ENCODE data around the gene MYH10.
"Not testable (repeated sequence)": the region's sequence is repeated elsewhere in the genome, so short reads cannot be mapped to it uniquely, and the experiment has no call there.

The MYH10 gene

DNA sequence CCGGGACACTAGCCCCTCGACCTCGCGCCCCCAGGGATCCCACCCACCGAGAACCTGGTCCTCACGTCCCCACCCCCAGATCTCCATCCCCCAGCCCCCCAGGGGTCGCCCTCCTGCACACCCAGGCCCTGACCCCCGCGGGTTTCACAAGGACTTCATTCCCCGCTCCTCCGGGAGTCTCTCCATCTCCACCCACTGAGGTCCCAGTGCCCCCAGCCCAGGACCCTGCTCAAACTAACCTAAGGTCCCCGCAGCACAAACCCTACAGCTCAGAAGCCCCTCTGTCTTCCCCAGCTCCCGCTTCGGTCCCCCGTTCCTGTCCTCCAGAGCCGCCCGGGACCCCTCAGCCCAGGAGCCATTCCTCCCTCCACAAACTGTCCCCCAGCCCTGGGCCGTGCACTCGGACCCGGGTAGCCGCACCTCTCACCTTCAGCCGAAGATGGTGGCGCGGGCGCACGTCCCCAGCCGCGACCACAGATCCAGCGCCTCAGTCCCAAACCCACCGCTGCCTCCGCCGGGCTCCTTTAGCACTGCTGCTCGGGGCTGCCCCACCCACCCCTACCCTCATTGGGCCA lies at the start of gene MYH10:
Gene MYH10, minus strand, starts transcription at position 499 of the 575 bp plus-strand sequence. CDS start 7,479 bp downstream, outside the sequence.
- DNase-seq: no peak

DNA sequence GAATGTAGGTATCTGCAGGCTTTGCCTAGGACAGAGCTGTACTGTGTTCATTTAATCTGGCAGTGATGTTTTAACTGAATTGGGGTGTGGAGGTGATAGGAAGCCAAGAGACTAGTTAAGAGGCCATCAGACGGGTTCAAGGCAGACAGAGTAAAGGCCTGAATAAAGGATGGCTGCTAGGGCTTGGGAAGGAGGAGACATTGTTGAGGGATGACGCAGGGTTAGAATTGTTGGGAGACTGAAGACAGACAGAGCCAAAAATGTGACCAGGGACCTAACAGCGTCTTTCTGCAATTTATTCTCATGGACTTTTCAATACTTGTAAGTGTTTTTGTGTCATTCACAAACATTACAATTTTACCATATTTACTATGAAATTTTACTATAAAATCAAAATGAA lies 48.6 kb upstream of the MYH10 start:
- no peak for DNase-seq

- no peak for DNase-seq
Observed at GRCh38 chr17:8675306-8675705, 44.8 kb upstream of the MYH10 start.

DNA sequence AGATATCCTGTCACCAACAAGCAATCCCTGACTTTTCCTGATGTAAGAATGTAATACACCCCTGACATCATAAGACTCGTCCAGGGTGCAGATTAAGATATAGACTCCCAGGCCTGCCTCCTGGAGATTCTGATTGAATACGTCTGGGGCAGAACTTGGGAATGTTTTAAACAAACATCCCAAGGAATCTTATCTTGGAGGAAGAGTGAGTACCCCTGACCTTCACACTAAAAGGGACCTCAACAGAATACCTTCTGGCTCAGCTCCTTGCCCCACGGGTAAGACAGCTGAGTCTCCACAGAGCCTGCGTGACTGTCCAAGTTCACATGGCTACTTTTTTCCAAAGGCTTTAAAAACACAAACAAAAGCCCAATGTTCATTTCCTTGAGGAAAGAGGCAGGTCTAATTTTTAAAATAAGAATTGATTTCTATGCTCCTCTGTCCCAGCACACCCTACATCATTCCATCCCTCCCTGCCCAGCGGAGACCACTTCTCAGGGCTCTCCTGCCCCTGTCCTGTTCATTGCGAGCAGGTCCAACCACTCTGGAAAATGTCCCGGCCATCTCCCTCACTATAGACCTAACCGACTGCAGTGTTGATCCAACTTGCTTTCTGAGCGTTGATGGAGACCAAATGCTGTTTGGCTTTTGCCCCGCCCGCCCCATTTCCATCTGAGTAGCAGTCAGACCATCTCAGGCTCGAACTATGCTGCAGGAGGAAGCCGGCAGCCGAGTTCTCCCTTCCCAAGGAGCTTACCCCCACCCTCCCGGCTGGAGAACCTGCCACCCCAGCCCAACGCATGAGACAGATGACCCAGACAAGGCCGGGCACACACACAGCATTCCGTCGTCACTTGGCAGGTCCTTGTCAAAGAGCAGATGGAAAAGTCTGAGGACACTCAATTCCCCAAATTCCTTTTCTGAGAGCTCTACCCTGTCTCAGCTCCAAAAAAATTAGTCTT lies 44.1 kb upstream of the MYH10 start:
- no peak for DNase-seq

DNA sequence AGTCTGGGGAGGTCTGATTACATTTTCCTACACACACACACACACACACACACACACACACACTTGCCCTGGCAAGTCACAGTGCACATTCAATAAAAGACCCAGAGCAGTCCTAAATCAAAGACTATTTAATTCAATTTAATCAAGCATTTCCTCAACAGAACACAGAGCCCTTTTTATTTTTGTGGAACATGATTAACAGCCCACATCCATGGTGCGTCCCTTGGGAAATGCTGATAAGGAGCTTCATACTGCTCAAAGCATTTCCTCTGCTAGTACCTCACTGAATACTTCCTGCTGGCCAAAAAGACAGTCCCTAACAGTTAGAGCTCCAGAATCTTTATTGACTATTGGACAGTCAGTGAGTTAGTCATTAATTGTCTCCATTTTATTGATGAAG lies 43.1 kb upstream of the MYH10 start:
- no peak for DNase-seq

GRCh38 chr17:8672326-8672725 lies 41.8 kb upstream of the MYH10 start:
- no peak for DNase-seq

DNA sequence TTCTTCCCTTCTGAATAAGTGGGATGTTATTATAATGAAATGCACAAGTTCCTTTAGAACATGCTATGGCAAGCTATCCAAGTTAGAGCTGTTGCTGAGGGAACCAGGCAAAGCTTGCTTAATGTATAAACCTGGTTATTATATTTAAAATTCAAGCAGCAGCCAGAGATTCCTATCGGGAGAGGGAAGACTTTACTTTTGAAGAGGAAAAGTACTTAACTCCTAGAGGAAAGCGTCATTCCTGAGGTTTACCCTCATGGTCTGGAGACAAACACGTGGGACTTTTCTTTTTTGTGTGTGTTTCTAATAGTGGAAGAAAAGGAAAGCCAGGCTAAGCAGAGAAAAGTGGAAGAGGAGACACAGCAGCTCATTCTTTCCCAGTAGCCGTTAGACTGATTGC lies 39.9 kb upstream of the MYH10 start:
- DNase-seq: no peak

- DNase-seq: no peak
Observed at GRCh38 chr17:8668176-8668740, 37.7 kb upstream of the MYH10 start.

DNA sequence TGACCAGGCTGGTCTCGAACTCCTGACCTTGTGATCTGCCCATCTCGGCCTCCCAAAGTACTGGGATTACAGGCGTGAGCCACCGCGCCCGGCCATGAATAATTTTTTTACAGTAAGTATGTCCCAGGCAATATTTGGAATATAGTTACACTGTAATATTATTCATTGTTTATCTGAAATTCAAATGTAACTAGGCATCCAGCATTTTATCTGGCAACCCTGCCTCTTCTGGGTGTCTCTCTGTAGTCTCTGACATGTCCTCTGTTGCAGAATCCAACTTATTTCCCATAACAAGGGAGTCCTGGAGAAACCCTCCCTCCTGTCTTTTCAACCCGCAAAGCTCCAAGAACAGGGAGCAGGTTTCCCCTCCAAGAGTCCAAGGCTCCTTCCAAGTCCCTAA lies 36.9 kb upstream of the MYH10 start:
- no peak for DNase-seq

GRCh38 chr17:8665684-8666083 lies 35.2 kb upstream of the MYH10 start:
- no peak for DNase-seq

DNA sequence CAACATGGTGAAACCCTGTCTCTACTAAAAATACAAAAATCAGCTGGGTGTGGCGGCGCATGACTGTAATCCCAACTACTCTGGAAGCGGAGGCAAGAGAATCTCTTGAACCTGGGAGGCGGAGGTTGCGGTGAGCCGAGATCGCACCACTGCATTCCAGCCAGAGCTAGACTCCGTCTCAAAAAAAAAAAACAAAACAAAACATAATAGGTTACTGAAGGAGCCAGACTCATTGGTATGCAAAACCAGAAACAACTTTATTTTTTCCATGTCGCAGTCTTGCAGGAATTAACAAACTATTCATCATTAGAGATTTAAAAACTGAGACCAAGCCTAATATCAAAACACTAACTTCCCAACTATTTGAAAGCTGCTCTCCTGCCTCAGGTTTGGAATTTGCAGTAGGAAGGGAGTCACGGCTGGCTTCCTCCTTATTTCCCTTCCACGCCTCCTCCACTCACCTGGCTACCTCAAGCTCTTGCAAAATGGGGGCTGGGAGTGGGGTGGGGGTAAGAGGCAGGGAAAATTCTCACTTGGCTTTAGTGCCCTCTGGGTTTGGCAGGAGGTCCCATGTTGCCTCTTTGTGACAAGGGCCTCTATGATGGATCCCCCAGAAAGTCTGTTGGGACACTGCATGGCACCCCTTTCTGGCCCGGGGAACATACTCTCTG lies 34.1 kb upstream of the MYH10 start:
- DNase-seq: no peak

- DNase-seq: no peak
Observed at GRCh38 chr17:8662973-8663372, 32.4 kb upstream of the MYH10 start.

DNA sequence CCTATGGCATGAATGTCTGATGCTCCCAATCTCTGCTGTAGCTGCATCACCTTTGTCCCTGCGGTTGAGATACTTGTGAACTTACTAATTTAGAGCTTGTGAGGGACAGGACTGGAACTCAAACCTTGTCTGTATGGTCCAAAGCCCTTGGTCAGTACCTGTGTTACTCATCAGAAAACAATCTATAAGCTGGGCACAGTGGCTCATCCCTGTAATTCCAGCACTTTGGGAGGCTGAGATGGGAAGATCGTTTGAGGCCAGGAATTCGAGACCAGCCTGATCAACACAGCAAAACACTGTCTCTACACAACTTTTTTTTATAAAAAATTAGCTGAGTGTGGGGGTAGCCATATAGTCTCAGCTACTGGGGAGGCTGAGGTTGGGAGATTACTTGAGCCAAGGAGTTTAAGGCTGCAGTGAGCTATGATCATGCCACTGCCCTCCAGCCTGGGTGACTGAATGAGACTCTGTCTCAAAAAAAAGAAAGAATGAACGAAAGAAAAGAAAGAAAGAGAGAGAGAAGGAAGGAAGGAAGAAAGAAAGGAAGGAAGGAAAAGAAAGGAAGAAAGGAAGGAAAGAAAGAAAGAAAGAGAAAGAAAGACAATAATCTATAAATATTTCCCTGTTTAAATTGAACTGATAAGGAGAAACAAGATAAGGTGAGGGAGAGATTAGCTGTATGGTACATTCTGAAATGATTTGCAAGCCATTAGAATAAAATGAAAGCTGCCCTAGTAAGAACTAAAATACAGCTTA lies 31.7 kb upstream of the MYH10 start:
- DNase-seq: no peak

- not testable (repeated sequence) for DNase-seq
Observed at GRCh38 chr17:8660709-8661108, 30.2 kb upstream of the MYH10 start.

GRCh38 chr17:8659758-8660410 lies 29.4 kb upstream of the MYH10 start:
- no peak for DNase-seq

- DNase-seq: no peak
Observed at GRCh38 chr17:8658810-8659209, 28.3 kb upstream of the MYH10 start.

DNA sequence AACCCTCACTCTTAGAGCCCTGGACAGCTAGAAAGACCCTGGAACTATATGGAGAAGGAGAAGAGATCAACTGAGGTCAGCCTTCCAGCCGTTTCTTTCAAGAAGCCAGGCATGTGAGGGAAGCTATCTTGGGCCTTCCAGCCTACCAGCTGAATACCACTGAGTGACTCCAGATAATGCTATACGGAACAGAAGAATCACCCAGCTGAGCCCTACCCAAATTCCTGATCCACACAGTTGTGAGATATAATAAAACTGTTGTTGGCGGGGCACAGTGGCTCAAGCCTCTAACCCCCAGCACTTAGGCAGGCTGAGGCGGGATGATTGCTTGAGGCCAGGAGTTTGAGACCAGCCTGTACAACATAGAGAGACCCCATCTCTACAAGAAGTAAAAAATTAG lies 26.2 kb upstream of the MYH10 start:
- DNase-seq: no peak

- DNase-seq: no peak
Observed at GRCh38 chr17:8654822-8655221, 24.3 kb upstream of the MYH10 start.

- no peak for DNase-seq
Observed at GRCh38 chr17:8651013-8651412, 20.5 kb upstream of the MYH10 start.

GRCh38 chr17:8650119-8650499 lies 19.6 kb upstream of the MYH10 start:
- no peak for DNase-seq

GRCh38 chr17:8649157-8650118 lies 18.9 kb upstream of the MYH10 start:
- DNase-seq: no peak
